AG04449 (cell line): Measurements from ENCODE around the gene CDK11A.
"Not testable (repeated sequence)": the region's sequence is repeated elsewhere in the genome, so short reads cannot be mapped to it uniquely, and the experiment has no call there.

Experiments used
- CTCF ChIA-PET: fragments of 350-600 bp; formaldehyde crosslinking; extraction: SDS; loops from one replicate; lab custom pipeline; 2021; ENCODE audit warnings: antibody characterized with exemption; lab: Yijun Ruan, JAX
- POLR2A ChIA-PET: fragments of 400-600, 350-600 bp; formaldehyde crosslinking; extraction: SDS; loops from one replicate; lab custom pipeline; 2020; ENCODE audit warnings: antibody characterized with exemption, inconsistent platforms; lab: Yijun Ruan, JAX
- DNase-seq: peaks from one replicate; pipeline ENCODE4 v3.0.0-alpha.2; 2010; ENCODE audit warnings: low read depth, low spot score
- H3K4me3 ChIP-seq: 2 replicates; pipeline ENCODE4 v1.5.1; 2011; ENCODE audit warnings: low read depth, mild to moderate bottlenecking, control low read depth, low read length
- TF ChIP-seq, protein P1 (sequence below): IDR thresholded peaks from one replicate; pipeline ENCODE4 v1.5.1; 2011; ENCODE audit warnings: mild to moderate bottlenecking, moderate library complexity, low read length, control low read depth, inconsistent platforms; ENCODE audit not compliant: insufficient read depth; ENCODE audit errors: missing control alignments

Gene CDK11A

DNA sequence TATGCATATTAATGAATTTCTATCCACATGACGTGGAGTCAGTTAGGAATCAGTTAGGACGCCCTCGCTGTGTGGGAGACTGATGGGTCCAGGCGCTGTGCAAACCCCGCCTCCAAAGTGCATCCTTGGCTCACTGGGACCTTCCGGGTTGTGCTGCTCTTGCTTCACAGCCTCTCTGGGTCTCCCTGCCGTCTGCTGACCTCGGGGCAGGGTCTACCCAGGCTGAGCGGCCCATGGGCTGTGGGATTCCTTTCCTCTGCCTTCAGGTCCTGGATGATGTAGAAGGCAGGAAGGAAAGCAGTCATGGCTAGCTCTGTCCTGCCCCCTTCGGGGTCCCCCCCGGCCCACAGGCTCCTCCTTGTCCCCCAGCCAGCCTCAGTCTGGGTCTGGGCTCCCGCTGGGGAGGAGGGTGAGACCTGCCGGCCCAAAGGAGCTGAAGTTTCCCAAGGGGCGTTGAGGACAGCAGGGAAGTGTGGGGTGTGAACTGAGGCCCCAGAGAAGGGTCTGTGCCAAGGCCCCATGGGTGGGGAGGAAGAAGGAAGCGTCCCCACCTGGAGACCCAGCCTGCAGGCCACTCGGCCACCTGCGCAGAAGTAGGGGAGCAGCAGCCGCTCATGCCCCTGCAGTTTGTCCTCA lies 24.6 kb upstream of the CDK11A start:
- TF ChIP-seq, protein P1, sequence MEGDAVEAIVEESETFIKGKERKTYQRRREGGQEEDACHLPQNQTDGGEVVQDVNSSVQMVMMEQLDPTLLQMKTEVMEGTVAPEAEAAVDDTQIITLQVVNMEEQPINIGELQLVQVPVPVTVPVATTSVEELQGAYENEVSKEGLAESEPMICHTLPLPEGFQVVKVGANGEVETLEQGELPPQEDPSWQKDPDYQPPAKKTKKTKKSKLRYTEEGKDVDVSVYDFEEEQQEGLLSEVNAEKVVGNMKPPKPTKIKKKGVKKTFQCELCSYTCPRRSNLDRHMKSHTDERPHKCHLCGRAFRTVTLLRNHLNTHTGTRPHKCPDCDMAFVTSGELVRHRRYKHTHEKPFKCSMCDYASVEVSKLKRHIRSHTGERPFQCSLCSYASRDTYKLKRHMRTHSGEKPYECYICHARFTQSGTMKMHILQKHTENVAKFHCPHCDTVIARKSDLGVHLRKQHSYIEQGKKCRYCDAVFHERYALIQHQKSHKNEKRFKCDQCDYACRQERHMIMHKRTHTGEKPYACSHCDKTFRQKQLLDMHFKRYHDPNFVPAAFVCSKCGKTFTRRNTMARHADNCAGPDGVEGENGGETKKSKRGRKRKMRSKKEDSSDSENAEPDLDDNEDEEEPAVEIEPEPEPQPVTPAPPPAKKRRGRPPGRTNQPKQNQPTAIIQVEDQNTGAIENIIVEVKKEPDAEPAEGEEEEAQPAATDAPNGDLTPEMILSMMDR: no peak
- DNase-seq: no peak
- CTCF ChIA-PET: no interaction called here
- POLR2A ChIA-PET: no interaction called here
- H3K4me3 ChIP-seq: no peak overlapping the region

DNA sequence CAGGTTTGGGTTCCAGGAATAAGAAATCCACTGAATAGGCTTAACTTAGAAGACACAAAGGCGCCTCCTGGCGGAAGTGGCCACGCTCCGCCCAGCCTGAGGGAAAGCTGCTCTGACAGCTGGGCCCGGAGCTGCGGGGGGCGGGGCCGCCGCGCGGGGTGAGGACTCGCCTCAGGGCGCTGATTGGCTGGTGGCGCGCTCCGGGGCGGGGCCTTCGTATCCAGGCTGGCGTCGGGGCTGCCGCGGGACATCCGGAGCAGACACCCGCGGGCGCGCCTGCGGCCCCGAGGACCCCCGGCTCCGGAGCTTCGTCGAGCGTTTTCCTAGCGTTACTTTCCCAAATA lies 22.4 kb upstream of the CDK11A start:
- DNase-seq, H3K4me3 ChIP-seq, POLR2A ChIA-PET, CTCF ChIA-PET: not testable (repeated sequence)

DNA sequence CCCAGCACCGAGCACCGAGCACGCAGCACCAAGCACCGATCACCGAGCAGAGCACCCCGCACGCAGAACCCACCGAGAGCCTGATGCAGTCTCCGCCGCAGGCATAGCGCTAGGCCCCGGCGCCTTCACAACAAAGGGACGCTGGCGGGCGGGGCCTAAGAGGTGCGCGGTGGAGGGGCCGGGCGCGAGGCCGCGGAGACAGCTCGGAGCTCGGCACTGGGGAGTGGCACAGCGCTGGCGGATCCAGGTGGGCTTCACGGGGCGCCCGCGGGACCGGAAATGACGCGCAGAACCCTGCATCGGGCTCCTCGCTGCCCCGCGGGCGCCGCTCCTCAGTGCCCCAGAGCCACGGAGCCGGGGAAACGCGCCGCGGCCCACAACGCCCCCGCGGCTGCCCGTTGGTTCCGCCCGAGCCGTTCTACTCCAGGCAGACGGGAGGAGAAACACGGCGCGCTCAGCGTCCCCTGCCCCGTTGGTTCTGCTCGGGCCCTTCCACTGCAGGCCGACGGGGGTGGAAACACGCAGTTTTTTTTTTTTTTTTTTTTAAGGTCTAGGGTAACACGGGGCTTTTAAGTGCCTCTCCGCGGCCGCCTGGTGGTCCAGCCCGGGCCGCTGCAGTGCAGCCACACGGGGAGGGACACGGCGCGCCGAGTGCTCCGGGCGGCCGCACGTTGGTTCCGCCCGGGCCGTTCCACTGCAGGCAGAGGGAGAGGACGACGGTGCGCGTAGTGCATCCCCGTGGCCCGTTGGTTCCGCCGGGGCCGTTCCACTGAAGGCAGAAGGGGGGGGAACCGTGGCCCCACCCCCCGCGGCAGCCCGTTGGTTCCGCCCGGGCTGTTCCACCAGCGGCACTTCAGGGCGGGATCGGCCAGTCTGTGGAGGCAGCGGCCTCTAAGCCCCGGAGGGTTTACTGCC lies 21.8 kb upstream of the CDK11A start:
- peak overlapping the region; percentile 56 for H3K4me3 ChIP-seq
- CTCF ChIA-PET, POLR2A ChIA-PET: not testable (repeated sequence)
- peak; percentile 12 for DNase-seq

DNA sequence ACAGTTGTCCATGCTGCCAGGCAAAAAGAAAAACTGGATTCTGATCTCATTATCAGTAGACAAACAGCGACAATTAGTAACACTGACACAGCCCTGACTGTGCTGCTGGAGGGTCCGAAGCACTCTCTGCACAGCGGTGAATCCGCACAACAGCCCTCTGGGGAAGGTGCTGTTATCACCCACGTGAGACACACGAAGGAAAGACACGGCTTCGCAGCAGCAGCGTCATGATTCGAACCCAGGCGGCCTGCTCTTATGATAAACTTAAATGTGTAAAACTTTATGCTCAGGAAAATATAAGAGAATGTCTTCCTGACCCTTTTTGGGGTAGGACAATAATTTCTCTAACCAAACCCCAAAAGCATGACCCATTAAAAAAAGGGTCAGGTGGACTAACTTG lies 18.4 kb upstream of the CDK11A start:
- DNase-seq, CTCF ChIA-PET, H3K4me3 ChIP-seq, POLR2A ChIA-PET: not testable (repeated sequence)

DNA sequence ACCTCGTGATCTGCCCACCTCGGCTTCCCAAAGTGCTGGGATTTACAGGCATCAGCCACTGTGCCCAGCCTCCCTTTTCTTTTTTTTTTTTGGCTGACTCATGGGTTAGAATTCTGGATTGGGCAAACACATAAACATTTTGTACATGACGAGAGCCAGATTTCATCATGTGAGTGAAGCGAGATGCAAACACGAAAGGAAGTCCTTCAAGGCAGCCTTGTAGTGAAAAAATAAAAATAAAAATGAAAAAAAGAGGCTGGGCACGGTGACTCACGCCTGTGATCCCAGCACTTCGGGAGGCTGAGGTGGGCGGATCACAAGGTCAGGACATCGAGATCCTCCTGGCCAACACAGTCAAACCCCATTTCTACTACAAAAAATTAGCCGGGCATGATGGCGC lies 16.9 kb upstream of the CDK11A start:
- H3K4me3 ChIP-seq, POLR2A ChIA-PET, CTCF ChIA-PET: not testable (repeated sequence)
- DNase-seq: peak; percentile 86

DNA sequence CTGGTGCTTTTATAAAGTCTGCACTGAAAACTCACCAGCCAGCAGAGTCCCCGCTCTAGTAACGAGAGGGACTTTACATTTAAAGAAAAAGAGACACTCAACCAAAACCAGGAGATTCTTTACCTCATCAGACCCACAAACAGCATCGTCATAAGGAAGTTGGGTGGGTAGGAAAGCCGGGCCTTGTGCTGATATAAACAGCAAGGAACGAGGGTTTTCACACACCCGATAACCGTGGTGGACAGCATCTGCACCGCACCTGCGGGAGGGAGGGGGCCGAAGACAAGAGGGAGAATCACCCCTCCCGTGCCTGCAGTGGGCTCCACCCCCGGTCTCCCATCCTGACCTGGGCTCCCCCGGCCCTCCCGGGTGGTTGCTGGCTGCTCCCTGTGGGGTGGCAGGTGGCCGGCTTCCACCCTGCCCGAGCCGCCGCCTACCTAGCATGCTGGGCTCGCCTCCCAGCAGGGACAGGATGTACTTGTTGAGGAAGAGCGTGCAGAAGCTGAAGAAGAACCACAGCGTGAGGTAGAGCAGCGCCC lies 14.7 kb upstream of the CDK11A start:
- CTCF ChIA-PET, H3K4me3 ChIP-seq, DNase-seq, POLR2A ChIA-PET: not testable (repeated sequence)

DNA sequence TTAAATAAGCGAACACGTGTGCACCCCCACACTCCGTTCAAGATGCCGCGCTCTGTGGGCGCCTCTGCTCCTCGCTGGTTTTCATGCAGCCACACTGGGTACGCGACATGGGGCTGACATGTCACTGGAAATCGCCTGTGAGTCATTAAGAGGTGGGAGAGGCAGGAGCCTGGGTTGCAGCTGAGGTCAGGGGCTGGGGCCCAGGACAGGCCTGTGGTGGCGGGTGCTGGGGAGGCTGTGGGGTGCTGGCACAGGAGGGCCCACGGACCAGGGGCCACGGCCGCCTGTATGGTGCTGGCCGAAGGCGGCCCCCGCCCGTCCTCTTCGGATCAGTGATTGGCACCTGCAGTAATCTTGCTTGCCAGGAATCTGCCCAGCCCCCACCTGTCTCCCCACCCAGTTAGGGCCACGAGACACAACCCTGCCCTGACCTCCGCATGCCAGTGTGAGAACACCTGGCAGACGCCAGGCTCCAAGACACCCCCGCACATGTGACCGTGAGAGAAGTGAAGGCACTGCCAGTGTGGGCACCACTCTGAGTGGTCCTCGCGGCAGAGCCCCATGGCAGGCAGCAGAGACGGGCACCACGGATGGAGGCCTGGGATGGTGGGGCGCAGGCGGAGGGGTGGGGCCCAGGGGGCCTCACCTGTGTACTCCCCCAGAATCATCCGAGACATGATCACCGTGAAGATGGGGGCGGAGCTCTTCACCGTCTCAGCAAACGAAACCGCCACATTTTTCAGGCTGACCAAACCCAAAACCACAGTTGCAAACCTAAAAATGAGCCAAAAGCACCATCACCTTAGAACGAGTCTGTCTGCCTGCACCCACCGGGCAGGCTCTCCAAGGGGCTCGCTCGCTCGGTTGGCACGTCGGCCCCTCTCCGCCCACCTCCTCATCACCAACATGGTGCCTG lies 13.8 kb upstream of the CDK11A start:
- POLR2A ChIA-PET, H3K4me3 ChIP-seq, CTCF ChIA-PET, DNase-seq: not testable (repeated sequence)

DNA sequence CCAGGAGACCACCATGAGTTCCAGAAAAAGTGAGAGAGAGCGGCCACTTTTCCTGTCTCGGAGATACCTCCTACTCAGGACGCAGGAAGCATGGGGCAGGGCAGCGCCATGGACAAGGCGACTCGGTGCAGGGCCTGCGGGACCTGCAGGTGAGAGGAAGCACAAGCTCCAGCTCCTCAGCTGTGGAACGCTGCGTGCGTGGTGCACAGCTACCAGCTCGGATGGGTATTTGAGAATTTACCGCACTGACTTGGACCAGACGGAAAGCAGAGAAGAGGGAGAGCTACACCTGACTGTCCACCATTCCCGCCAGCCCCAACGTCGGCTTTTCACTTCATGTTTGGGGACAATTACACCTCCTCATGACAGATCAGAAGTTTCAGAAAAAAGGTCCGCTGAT lies 8.2 kb upstream of the CDK11A start:
- ChIA-PET POLR2A (no interaction called here), CTCF (no interaction called here)
- TF ChIP-seq, protein P1: no peak
- no peak overlapping the region for H3K4me3 ChIP-seq
- DNase-seq: no peak

DNA sequence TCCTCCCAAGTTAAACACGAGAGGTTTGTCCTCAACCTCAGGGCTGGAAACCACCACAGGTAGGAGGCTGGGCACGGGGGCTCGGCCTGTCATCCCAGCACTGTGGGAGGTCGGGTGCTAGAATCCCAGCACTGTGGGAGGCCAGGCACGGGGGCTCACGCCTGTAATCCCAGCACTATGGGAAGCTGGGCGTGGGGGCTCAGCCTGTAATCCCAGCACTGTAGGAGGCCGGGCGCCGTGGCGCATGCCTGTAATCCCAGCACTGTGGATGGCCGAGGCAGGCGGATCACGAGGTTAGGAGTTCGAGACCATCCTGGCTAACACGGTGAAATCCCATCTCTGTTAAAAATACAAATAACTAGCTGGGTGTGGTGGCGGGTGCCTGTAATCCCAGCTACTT lies 6.7 kb upstream of the CDK11A start:
- DNase-seq: no peak
- POLR2A ChIA-PET: interaction anchor here (0.7 kb wide), 1 partner anchor 10 kb away, joined by 3 read pairs; no protein-coding TSS in a partner anchor
- no peak overlapping the region for H3K4me3 ChIP-seq
- TF ChIP-seq, protein P1: no peak
- CTCF ChIA-PET: no interaction called here

DNA sequence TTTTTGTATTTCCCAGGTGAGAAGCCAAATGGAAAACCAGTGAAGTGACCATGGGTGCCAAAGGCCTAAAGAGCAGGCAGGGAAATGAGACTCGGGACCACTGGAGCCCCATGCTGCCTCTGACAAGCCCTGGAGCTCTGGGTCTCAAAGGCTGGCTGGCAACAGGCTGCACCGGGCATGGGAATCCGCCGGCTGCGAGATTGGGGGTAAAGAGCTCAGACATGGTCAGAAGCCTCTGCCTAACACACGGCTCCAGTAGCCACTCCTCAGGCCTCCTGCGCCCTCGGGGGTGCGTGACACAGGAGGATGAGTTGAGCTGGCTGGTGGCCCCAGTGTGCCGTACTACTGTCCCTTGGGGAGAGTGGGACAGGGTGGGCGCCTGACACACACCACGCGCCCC lies 6.1 kb upstream of the CDK11A start:
- POLR2A ChIA-PET, CTCF ChIA-PET, H3K4me3 ChIP-seq, DNase-seq: not testable (repeated sequence)

DNA sequence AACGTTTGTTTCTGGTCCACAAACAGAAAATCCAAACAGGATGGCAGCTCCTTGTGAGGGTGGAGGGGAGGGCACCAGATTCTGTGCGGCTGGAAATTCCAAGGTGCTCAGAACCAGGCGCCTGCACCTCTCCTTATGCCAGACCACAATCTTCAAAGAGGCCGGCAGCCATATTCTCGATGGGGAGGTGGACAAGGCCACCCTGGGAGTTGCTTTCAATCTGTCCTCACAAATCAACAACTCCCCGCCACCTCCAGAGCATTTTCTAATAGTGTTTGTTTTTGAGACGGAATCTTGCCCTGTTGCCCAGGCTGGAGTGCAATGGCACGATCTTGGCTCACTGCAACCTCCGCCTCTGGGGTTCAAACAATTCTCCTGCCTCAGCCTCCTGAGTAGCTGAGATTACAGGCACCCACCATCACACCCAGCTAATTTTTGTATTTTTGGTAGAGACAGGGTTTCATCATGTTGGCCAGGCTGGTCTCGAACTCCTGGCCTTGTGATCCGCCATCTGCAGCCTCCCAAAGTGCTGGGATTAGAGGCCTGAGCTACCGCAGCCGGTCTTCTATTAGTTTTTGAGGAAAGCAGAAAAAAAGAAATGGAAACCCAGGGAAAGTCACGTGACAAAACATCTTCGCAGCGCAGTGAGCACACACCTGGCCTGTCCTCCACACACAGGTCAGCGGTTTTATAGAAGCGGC lies 5.1 kb upstream of the CDK11A start:
- POLR2A ChIA-PET, DNase-seq, H3K4me3 ChIP-seq: not testable (repeated sequence)
- CTCF ChIA-PET: interaction anchor here (0.7 to 1.9 kb wide), 2 partner anchors 177 to 179 kb away, joined by 3 to 8 read pairs; no protein-coding TSS in a partner anchor
